Upper lobe of right lung (tissue), 1 donor: ENCODE measurements around the gene TTC32. TPM values are rescaled to one million over a fixed set of nuclear protein-coding genes. Genes with fewer than 3 reads are reported as not detected.

ENCODE experiments used
- ATAC-seq: fragments of 200-7000 bp; cut with Tn5 transposase; one replicate; pipeline ENCODE4 v1.9.1; 2020; ENCODE audit warnings: mild to moderate bottlenecking, moderate library complexity
- DNase-seq: peaks from one replicate; pipeline ENCODE4 v3.0.0-alpha.2; 2020
- H3K27ac ChIP-seq: fragments of 200-600 bp; one replicate; pipeline ENCODE4 v1.8.0; 2022
- H3K27me3 ChIP-seq: fragments of 200-600 bp; one replicate; pipeline ENCODE4 v1.8.0; 2022; ENCODE audit warnings: mild to moderate bottlenecking
- H3K36me3 ChIP-seq: fragments of 200-600 bp; one replicate; pipeline ENCODE4 v1.8.0; 2022
- H3K4me1 ChIP-seq: fragments of 200-600 bp; one replicate; pipeline ENCODE4 v1.8.0; 2022
- H3K4me3 ChIP-seq: fragments of 200-600 bp; one replicate; pipeline ENCODE4 v1.8.0; 2022; ENCODE audit warnings: mild to moderate bottlenecking
- H3K9me3 ChIP-seq: fragments of 200-600 bp; one replicate; pipeline ENCODE4 v1.8.0; 2022
- intact Hi-C: fragments of 100-400 bp; cut with DNase I; formaldehyde crosslinking; loops from one replicate; pipeline ENCODE4 v1.11.0; 2022
- total RNA-seq: library from RNA; stranded (reverse); fragmentation: NEBNext Ultra II Directional; extraction: Animal tissue kit (Norgen Biotek cat#: 25700); gene quantifications from one replicate; pipeline ENCODE4 v1.2.1, GENCODE V29; 2021
- TF ChIP-seq, protein P1 (sequence below): fragments of 200-600 bp; IDR thresholded peaks from one replicate; pipeline ENCODE4 v1.8.0; 2022; ENCODE audit warnings: antibody characterized with exemption
- donor health status: DM: no; HTN: yes; CAD: no; lungs with severe emphysema.

Gene TTC32
- total RNA-seq, 1 donor from 2014 or later: 12.4 TPM

DNA sequence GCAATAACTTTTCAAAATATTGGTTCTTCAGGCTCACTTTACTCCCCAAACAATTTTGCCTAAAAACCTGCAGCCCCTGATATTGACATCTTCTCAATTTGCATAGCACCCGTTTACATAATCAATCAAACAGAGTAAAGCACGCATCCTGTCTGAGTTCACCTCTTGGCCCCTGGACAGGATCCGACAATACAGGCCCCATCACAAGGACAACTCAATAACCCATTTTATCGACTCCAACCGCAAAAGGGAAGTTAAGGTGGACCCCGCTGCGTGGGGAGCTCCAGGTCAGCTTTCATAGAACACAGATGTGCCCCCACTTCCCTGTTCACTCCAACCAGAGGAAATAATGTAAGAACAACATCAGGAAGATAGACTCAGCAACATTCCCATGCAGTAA, 44.7 kb downstream of the TTC32 start:
- Histone ChIP-seq H3K27ac (no peak overlapping the region), H3K4me1 (no peaks in the 10 kb centered on the region), H3K27me3 (no peaks in the 10 kb centered on the region), H3K4me3 (no peak overlapping the region), H3K9me3 (no peaks in the 10 kb centered on the region), H3K36me3 (no peaks in the 10 kb centered on the region)
- TF ChIP-seq, protein P1, sequence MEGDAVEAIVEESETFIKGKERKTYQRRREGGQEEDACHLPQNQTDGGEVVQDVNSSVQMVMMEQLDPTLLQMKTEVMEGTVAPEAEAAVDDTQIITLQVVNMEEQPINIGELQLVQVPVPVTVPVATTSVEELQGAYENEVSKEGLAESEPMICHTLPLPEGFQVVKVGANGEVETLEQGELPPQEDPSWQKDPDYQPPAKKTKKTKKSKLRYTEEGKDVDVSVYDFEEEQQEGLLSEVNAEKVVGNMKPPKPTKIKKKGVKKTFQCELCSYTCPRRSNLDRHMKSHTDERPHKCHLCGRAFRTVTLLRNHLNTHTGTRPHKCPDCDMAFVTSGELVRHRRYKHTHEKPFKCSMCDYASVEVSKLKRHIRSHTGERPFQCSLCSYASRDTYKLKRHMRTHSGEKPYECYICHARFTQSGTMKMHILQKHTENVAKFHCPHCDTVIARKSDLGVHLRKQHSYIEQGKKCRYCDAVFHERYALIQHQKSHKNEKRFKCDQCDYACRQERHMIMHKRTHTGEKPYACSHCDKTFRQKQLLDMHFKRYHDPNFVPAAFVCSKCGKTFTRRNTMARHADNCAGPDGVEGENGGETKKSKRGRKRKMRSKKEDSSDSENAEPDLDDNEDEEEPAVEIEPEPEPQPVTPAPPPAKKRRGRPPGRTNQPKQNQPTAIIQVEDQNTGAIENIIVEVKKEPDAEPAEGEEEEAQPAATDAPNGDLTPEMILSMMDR: no peak
- no peak for DNase-seq
- intact Hi-C loops: no loop called here
- ATAC-seq: no peak

DNA sequence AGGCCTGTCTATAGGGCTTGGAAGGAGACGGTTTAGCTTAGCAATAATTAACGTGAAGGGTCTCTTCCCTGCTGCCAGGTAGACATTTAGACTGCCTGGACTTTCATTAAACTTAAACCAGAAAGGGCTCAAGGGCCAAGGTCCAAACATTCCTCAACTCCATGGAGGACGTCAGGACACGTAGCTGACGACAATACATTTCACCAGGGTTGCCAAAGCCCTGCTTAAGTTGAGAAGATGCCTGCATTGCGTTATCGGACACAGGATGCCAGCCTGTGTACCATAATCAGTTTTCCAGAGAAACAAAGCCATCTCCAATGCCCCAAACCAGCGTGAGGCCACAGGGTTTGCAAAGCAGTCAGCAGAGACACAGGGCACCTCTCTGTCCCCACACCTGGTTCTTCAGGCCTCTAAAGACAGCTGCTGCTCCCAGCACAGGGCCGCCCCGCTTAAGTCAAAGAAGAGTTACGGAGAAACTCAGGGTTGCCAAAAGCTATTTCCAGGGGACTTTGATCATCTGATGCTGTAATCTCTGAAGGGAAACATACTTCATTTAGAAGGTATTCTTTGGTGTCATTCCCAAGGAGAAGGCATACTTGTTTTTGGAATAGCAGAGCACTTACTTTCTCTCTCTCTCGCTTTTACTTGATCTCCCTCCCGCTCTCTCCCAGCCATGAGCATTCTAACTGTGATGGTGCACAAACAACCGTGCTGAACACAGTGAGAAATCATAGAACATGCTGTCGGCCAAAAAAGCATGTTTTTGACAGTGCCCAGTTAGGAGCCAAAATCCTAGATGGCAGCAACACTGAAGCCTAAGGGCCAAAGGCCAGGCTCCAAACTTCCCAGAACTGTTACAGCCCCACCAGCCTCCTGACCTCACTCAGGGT, 46.0 kb downstream of the TTC32 start:
- Histone ChIP-seq H3K27ac (no peak overlapping the region), H3K4me3 (no peak overlapping the region), H3K27me3 (no peaks in the 10 kb centered on the region), H3K4me1 (no peaks in the 10 kb centered on the region), H3K9me3 (no peaks in the 10 kb centered on the region), H3K36me3 (no peaks in the 10 kb centered on the region)
- ATAC-seq: no peak
- intact Hi-C loops: no loop called here
- TF ChIP-seq, protein P1: no peak
- DNase-seq: no peak

DNA sequence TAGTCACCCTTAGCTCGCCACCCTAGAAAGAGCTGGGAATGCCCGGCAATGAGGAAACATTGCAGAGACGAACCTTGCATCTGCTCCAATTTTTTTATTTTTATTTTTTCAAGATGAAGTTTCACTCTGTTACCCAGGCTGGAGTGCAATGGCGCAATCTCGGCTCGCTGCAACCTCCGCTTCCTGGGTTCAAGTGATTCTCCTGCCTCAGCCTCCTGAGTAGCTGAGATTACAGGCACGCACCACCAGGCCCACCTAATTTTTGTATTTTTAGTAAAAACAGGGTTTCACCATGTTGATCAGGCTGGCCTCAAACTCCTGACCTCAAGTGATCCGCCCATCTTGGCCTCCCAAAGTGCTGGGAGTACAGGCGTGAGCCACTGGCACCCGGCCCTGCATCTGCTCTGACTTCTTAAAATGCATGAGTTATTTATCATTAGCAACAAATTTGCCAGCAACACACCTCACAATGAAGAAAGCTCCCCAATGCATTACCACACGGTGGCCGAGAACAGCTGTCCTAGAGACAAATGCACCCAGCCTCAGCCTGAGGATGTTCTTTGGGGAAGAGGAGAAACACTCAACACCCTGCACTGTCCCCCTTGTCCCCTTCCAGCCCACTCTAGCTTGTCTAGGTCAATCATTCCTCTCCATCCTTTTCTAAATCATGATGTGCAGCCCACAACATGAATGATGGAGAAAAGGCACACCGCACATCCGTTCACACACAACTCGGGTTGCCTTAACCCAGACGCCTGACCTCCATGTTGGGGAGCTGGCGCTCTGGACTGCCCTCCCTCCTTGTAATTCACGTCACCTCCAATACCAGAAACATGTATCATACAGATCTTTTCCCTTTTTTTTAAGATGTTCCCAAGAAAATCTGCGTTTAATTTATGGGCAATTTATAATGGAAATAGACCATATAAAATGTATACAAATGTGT, 46.9 kb downstream of the TTC32 start:
- no peak for DNase-seq
- Histone ChIP-seq H3K4me3 (no peak overlapping the region), H3K9me3 (no peaks in the 10 kb centered on the region), H3K4me1 (no peaks in the 10 kb centered on the region), H3K36me3 (no peaks in the 10 kb centered on the region), H3K27ac (no peak overlapping the region), H3K27me3 (no peaks in the 10 kb centered on the region)
- ATAC-seq: no peak
- intact Hi-C loops: no loop called here
- TF ChIP-seq, protein P1: no peak

DNA sequence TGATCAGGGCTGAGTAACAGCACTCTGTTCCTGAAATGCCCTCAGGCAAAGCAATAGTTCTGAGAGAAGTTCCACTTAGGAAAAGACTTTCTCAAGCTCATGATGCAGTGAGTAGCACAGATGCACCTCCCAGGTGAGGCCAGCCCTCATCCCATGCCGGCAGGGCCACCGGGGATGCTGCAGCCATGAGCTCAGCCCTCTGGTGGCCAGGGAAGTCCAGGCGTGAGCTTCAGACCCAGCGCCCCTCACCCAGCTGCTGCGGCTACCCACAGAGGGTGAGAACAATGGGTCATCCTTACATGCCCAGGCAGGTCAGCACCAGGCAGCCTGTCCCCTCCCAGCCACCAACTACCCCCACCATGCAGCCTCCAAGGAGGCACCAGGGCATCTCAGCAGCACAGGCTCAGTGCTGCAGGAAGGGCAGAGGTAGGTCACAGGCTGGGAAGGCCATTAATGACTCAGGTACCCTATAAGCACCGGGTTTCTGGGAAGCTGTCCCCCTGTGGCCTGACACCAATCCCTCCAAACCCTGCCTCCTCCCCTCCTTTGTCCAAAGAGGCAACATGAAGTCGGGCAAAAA, 50.6 kb downstream of the TTC32 start:
- H3K4me3 ChIP-seq: no peak overlapping the region
- TF ChIP-seq, protein P1: no peak
- DNase-seq (no peak), ATAC-seq (no peak)
- H3K9me3 ChIP-seq: no peaks in the 10 kb centered on the region
- H3K27me3 ChIP-seq: no peaks in the 10 kb centered on the region
- H3K36me3 ChIP-seq: no peaks in the 10 kb centered on the region
- no peak overlapping the region for H3K27ac ChIP-seq
- intact Hi-C loops: no loop called here
- H3K4me1 ChIP-seq: no peaks in the 10 kb centered on the region
